ENCODE results near the gene SLC47A1.

DNA sequence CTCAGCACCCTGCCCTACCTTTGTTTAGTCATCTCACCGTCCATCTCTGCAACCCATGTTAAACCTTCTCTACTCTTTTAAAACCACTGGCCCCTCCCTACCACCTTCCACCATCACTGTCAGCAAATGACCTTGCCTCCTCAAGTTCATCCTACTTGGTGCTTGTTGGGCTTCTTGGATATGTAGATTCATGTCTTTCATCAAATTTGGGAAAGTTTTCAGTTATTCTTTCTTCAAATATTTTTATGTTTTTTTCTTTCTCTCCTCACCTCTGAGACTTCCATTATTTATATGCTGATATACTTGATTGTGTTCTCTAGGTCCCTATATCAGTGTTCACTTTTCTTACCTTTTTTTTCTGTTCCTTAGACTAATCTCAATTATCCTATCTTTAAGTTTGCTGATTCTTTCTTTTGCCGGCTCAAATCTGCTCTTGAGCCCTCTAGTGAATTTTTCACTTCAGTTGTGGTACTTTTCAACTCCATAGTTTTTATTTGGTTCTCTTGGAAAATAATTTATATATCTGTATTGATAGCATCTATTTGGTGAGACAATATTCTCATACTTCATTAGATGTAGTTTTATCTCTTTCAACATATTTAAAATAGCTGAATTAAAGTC, 86.2 kb downstream of the SLC47A1 start:
- no peak for TF ChIP-seq CTCF (CRISPR knock-in tag; IDR thresholded peaks at IDR 0.05)
- TF ChIP-seq ESRRA (CRISPR knock-in tag; IDR thresholded peaks at IDR 0.05; ENCODE audit: low read depth), result no peak
- TF ChIP-seq ZSCAN20 (CRISPR knock-in tag; IDR thresholded peaks at IDR 0.05; ENCODE audit: borderline replicate concordance), result no peak
- TF ChIP-seq HNRNPH1 (optimal IDR thresholded peaks at IDR 0.05; ENCODE audit: low read depth, low read length), result no peak
- no peak for TF ChIP-seq MTA3 (CRISPR knock-in tag; IDR thresholded peaks at IDR 0.05)
- TF ChIP-seq POGZ (CRISPR knock-in tag; IDR thresholded peaks at IDR 0.05), result no peak
- no peak for TF ChIP-seq ZNF614 (CRISPR knock-in tag; IDR thresholded peaks at IDR 0.05; ENCODE audit: borderline replicate concordance)
